K562 (cell line): ENCODE measurements around the gene TSSK2. TPM values are rescaled to one million over a fixed set of nuclear protein-coding genes. Genes with fewer than 3 reads are reported as not detected.

Source experiments
- CREB1 ChIP-seq, 2 experiments: sonication (generic) in 1 of 2; formaldehyde crosslinking in 1 of 2; IDR thresholded peaks; 2 replicates each; pipeline versions ENCODE4 v1.6.1 to v1.8.0; 2012 to 2022; ENCODE audit warnings: inconsistent platforms in 1 of 2, mild to moderate bottlenecking in 1 of 2, missing genetic modification reagents in 1 of 2, moderate library complexity in 1 of 2
- FOXA1 ChIP-seq: fragments of 450-650 bp; IDR thresholded peaks from 2 replicates; pipeline ENCODE4 v1.6.1; 2016; ENCODE audit warnings: mild to moderate bottlenecking, borderline replicate concordance
- FOXP1 ChIP-seq: sonication (generic); formaldehyde crosslinking; IDR thresholded peaks from 2 replicates; pipeline ENCODE4 v1.8.0; 2022; ENCODE audit warnings: mild to moderate bottlenecking, missing genetic modification reagents
- NEUROD1 ChIP-seq: fragments of 150-350 bp; IDR thresholded peaks from 2 replicates; pipeline ENCODE4 v1.6.1; 2014; ENCODE audit warnings: borderline replicate concordance, low read length, low read depth; ENCODE audit not compliant: partially characterized antibody
- NFXL1 ChIP-seq: fragments of 450-650 bp; formaldehyde crosslinking; IDR thresholded peaks from 2 replicates; pipeline ENCODE4 v1.4.0; 2021; ENCODE audit warnings: mild to moderate bottlenecking
- PTBP1 ChIP-seq: fragments of 200-400 bp; formaldehyde crosslinking; IDR thresholded peaks from 2 replicates; pipeline ENCODE4 v1.6.1; 2017; ENCODE audit warnings: low read depth, low read length
- SETDB1 ChIP-seq: IDR thresholded peaks from one replicate; pipeline ENCODE4 v1.6.1; 2012; ENCODE audit warnings: low read length, control low read depth, inconsistent platforms
- SMARCA5 ChIP-seq: fragments of 450-650 bp; IDR thresholded peaks from 2 replicates; pipeline ENCODE4 v1.6.1; 2016
- TBL1XR1 ChIP-seq, 2 experiments: IDR thresholded peaks; 2 replicates each; pipeline ENCODE4 v1.6.1; 2012; ENCODE audit warnings: improper control_type of control experiment in 2 of 2, low read length in 2 of 2, mild to moderate bottlenecking in 1 of 2
- ZNF445 ChIP-seq: fragments of 250-450 bp; sonication (Bioruptor Pico); IDR thresholded peaks from 2 replicates; pipeline ENCODE4 v1.4.0; 2020; ENCODE audit warnings: low read depth, mild to moderate bottlenecking, moderate library complexity
- ZNF551 ChIP-seq: fragments of 250-450 bp; sonication (Bioruptor Pico); IDR thresholded peaks from 2 replicates; pipeline ENCODE4 v1.5.0; 2021; ENCODE audit warnings: mild to moderate bottlenecking, moderate library complexity
- polyA plus RNA-seq, 8 experiments: library from polyadenylated mRNA; depleted of rRNA in 4 of 8; stranded (reverse) in 5 of 8; unstranded in 3 of 8; fragments of >200 nt; fragmentation: Nextera tagmentation in 2 of 8; fragmentation: Illumina TruSeq in 1 of 8; extraction: Ambion mirVana in 2 of 8; extraction: Trizol in 1 of 8; gene quantifications; 2 replicates each; pipeline versions ENCODE4 v1.2.1 to v1.2.3, GENCODE V29; 2011 to 2014; ENCODE audit warnings: inconsistent platforms in 1 of 8, missing spikeins in 1 of 8
- total RNA-seq, 7 experiments: library from RNA; depleted of rRNA in 6 of 7; stranded (reverse); fragments of >200 nt in 6 of 7; fragmentation: Illumina TruSeq in 2 of 7; extraction: Trizol in 2 of 7; gene quantifications; 2 replicates each; pipeline versions ENCODE4 v1.2.1 to v1.2.3, GENCODE V29; 2011 to 2021; ENCODE audit warnings: low replicate concordance in 1 of 7
- TF ChIP-seq, protein P1 (sequence below): fragments of 450-650 bp; formaldehyde crosslinking; IDR thresholded peaks from 2 replicates; pipeline ENCODE4 v1.4.0; 2022; ENCODE audit warnings: mild to moderate bottlenecking, moderate library complexity
- TF ChIP-seq, protein P2 (sequence below): sonication (generic); formaldehyde crosslinking; IDR thresholded peaks from 2 replicates; pipeline ENCODE4 v1.8.0; 2022; ENCODE audit warnings: missing genetic modification reagents, mild to moderate bottlenecking, borderline replicate concordance
- TF ChIP-seq, protein P3 (sequence below), 3 experiments: fragments of 200-800 bp in 1 of 3; sonication (Bioruptor generic) in 1 of 3; sonication (generic) in 1 of 3; formaldehyde crosslinking in 1 of 3; IDR thresholded peaks; 2 replicates each; pipeline versions ENCODE4 v1.6.1 to v1.8.0; 2016 to 2022; ENCODE audit warnings: mild to moderate bottlenecking in 2 of 3, missing compliant biosample characterization in 2 of 3, missing genetic modification characterization in 2 of 3, missing genetic modification reagents in 1 of 3
- TF ChIP-seq, protein P4 (sequence below): fragments of 450-650 bp; formaldehyde crosslinking; IDR thresholded peaks from 2 replicates; pipeline ENCODE4 v1.4.0; 2020; ENCODE audit warnings: mild to moderate bottlenecking, moderate library complexity
- TF ChIP-seq, protein P5 (sequence below): fragments of 200-800 bp; sonication (Bioruptor generic); IDR thresholded peaks from 2 replicates; pipeline ENCODE4 v1.6.1; 2016; ENCODE audit warnings: missing genetic modification characterization, missing compliant biosample characterization

TSSK2 gene
- total and polyA plus RNA-seq, 9 of the 15 experiments (the other 6 are each of a cell fraction or from before 2014, with no cell fraction given): 0.04 TPM; not detected in 8

DNA sequence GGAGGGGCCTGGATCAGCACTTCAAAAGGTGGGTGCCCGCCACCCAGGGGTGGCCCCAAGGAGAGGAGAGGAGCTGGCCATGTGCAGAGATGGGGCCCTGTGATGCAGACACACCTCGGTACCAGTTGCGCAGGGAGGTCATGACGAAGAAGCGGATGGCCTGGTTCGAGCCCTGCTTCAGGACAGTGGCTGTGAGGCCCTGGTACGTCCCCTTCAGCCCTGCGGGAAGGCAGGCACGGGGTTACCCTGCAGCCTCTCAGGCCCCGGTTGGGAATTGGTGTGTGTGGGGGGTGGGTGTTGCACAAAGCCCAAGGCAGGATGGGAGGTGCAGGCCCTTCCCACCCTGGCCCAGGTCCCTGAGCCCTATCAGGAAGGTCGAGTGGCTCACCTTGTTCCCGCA is 45.6 kb downstream of the TSSK2 start (continued):
- TF ChIP-seq PTBP1: no peak
- no peak for TF ChIP-seq SMARCA5
- TF ChIP-seq ZNF445 (CRISPR knock-in tag): no peak
- TF ChIP-seq CREB1 (IDR thresholded peaks at IDR 0.05): no peak
- TF ChIP-seq CREB1 (CRISPR knock-in tag; IDR thresholded peaks at IDR 0.05): no peak
- TF ChIP-seq, protein P1, sequence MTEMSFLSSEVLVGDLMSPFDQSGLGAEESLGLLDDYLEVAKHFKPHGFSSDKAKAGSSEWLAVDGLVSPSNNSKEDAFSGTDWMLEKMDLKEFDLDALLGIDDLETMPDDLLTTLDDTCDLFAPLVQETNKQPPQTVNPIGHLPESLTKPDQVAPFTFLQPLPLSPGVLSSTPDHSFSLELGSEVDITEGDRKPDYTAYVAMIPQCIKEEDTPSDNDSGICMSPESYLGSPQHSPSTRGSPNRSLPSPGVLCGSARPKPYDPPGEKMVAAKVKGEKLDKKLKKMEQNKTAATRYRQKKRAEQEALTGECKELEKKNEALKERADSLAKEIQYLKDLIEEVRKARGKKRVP (CRISPR knock-in tag): no peak
- TF ChIP-seq, protein P2, sequence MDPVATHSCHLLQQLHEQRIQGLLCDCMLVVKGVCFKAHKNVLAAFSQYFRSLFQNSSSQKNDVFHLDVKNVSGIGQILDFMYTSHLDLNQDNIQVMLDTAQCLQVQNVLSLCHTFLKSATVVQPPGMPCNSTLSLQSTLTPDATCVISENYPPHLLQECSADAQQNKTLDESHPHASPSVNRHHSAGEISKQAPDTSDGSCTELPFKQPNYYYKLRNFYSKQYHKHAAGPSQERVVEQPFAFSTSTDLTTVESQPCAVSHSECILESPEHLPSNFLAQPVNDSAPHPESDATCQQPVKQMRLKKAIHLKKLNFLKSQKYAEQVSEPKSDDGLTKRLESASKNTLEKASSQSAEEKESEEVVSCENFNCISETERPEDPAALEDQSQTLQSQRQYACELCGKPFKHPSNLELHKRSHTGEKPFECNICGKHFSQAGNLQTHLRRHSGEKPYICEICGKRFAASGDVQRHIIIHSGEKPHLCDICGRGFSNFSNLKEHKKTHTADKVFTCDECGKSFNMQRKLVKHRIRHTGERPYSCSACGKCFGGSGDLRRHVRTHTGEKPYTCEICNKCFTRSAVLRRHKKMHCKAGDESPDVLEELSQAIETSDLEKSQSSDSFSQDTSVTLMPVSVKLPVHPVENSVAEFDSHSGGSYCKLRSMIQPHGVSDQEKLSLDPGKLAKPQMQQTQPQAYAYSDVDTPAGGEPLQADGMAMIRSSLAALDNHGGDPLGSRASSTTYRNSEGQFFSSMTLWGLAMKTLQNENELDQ (CRISPR knock-in tag): no peak
- TF ChIP-seq, protein P3, sequence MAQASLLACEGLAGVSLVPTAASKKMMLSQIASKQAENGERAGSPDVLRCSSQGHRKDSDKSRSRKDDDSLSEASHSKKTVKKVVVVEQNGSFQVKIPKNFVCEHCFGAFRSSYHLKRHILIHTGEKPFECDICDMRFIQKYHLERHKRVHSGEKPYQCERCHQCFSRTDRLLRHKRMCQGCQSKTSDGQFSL (CRISPR knock-in tag; IDR thresholded peaks at IDR 0.05): no peak
- TF ChIP-seq, protein P3 (tag; IDR thresholded peaks at IDR 0.05): no peak
- TF ChIP-seq, protein P4, sequence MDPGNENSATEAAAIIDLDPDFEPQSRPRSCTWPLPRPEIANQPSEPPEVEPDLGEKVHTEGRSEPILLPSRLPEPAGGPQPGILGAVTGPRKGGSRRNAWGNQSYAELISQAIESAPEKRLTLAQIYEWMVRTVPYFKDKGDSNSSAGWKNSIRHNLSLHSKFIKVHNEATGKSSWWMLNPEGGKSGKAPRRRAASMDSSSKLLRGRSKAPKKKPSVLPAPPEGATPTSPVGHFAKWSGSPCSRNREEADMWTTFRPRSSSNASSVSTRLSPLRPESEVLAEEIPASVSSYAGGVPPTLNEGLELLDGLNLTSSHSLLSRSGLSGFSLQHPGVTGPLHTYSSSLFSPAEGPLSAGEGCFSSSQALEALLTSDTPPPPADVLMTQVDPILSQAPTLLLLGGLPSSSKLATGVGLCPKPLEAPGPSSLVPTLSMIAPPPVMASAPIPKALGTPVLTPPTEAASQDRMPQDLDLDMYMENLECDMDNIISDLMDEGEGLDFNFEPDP (CRISPR knock-in tag): peak; percentile 85
- no peak for TF ChIP-seq FOXP1 (CRISPR knock-in tag)
- TF ChIP-seq NFXL1 (CRISPR knock-in tag): no peak
- no peak for TF ChIP-seq FOXA1
- no peak for TF ChIP-seq NEUROD1
- TF ChIP-seq ZNF551 (CRISPR knock-in tag): no peak
- TF ChIP-seq TBL1XR1 (IDR thresholded peaks at IDR 0.05; ENCODE audit: low read length in 2 of 2): no peak
- TF ChIP-seq SETDB1: no peak
- TF ChIP-seq, protein P5, sequence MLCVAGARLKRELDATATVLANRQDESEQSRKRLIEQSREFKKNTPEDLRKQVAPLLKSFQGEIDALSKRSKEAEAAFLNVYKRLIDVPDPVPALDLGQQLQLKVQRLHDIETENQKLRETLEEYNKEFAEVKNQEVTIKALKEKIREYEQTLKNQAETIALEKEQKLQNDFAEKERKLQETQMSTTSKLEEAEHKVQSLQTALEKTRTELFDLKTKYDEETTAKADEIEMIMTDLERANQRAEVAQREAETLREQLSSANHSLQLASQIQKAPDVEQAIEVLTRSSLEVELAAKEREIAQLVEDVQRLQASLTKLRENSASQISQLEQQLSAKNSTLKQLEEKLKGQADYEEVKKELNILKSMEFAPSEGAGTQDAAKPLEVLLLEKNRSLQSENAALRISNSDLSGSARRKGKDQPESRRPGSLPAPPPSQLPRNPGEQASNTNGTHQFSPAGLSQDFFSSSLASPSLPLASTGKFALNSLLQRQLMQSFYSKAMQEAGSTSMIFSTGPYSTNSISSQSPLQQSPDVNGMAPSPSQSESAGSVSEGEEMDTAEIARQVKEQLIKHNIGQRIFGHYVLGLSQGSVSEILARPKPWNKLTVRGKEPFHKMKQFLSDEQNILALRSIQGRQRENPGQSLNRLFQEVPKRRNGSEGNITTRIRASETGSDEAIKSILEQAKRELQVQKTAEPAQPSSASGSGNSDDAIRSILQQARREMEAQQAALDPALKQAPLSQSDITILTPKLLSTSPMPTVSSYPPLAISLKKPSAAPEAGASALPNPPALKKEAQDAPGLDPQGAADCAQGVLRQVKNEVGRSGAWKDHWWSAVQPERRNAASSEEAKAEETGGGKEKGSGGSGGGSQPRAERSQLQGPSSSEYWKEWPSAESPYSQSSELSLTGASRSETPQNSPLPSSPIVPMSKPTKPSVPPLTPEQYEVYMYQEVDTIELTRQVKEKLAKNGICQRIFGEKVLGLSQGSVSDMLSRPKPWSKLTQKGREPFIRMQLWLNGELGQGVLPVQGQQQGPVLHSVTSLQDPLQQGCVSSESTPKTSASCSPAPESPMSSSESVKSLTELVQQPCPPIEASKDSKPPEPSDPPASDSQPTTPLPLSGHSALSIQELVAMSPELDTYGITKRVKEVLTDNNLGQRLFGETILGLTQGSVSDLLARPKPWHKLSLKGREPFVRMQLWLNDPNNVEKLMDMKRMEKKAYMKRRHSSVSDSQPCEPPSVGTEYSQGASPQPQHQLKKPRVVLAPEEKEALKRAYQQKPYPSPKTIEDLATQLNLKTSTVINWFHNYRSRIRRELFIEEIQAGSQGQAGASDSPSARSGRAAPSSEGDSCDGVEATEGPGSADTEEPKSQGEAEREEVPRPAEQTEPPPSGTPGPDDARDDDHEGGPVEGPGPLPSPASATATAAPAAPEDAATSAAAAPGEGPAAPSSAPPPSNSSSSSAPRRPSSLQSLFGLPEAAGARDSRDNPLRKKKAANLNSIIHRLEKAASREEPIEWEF (CRISPR knock-in tag): no peak
